Right cardiac atrium (tissue), 5 donors: ENCODE results near the gene CSTF2. TPM values are rescaled to one million over a fixed set of nuclear protein-coding genes. Genes with fewer than 3 reads are reported as not detected.

Source experiments
- ATAC-seq, 2 donors: fragments of 200-7000 bp; cut with Tn5 transposase; one replicate each; pipeline versions ENCODE4 v1.8.0 to v1.9.1; 2020; ENCODE audit warnings: moderate library complexity in 2 of 2, mild to moderate bottlenecking in 1 of 2
- DNase-seq, 3 donors: peaks; one replicate each; pipeline ENCODE4 v3.0.0-alpha.2; 2020
- H3K27ac ChIP-seq: one replicate; pipeline ENCODE4 v1.5.1; 2013; ENCODE audit warnings: mild to moderate bottlenecking, low read length, control low read depth, moderate library complexity
- H3K27me3 ChIP-seq: one replicate; pipeline ENCODE4 v1.6.1; 2013; ENCODE audit not compliant: control insufficient read depth, insufficient read depth
- H3K4me1 ChIP-seq: one replicate; pipeline ENCODE4 v1.6.1; 2013; ENCODE audit warnings: low read length; ENCODE audit not compliant: control insufficient read depth, insufficient read depth
- H3K4me3 ChIP-seq: one replicate; pipeline ENCODE4 v1.5.1; 2013; ENCODE audit warnings: low read length, control low read depth
- H3K9me3 ChIP-seq: one replicate; pipeline ENCODE4 v1.6.1; 2013; ENCODE audit warnings: low read length; ENCODE audit not compliant: control insufficient read depth
- WGBS: extraction: QIAGEN DNeasy Blood & Tissue Kit; methylation state at CpG from one replicate; pipeline ENCODE4 v1.1.7; 2013; 5-methylcytosine and 5-hydroxymethylcytosine counted together
- intact Hi-C, 4 donors: fragments of 100-400 bp; cut with DNase I; formaldehyde crosslinking; loops; one replicate each; pipeline versions ENCODE4 v1.11.0 to v1.14.0; 2022 to 2023
- polyA plus RNA-seq: library from polyadenylated mRNA; stranded (reverse); fragments of 200-250 nt; gene quantifications from one replicate; pipeline ENCODE4 v1.2.3, GENCODE V29; 2013
- total RNA-seq, 4 donors: library from RNA; stranded (reverse); fragmentation: NEBNext Ultra II Directional; extraction: Animal tissue kit (Norgen Biotek cat#: 25700); gene quantifications; one replicate each; pipeline ENCODE4 v1.2.1, GENCODE V29; 2021
- donor health status: healthy with polysubstance abuse.
- donor health status: DM: no; HTN: yes; CAD: no.
- donor health status: DM: no; HTN: no; CAD: no.
- donor health status: DM: no; HTN: yes; CAD: no; lungs with severe emphysema.
- donor health status: DM: yes; HTN: yes; CAD: no.

The CSTF2 gene
- total and polyA plus RNA-seq, 5 donors, result 4.1 to 10.9 (median 6.5) TPM

- Histone ChIP-seq H3K27ac (no peak overlapping the region), H3K4me1 (no peaks in the 10 kb centered on the region), H3K27me3 (no peaks in the 10 kb centered on the region), H3K4me3 (no peak overlapping the region), H3K9me3 (no peaks in the 10 kb centered on the region)
- ATAC-seq (no peak), DNase-seq (no peak)
- intact Hi-C loops, result no loop called here
- 74% methylated on average over 9 of the region's 9 CpGs for WGBS
Measured at GRCh38 chrX:100871594-100872560, 51.7 kb downstream of the CSTF2 start.

- Histone ChIP-seq H3K4me1 (no peaks in the 10 kb centered on the region), H3K4me3 (no peak within 1 kb of the TSS), H3K27ac (no peak within 1 kb of the TSS), H3K9me3 (no peaks in the 10 kb centered on the region), H3K27me3 (no peaks in the 10 kb centered on the region)
- DNase-seq (no peak), ATAC-seq (no peak)
- intact Hi-C loops, result no loop called here
- WGBS, result 28% methylated on average over 2 of the region's 2 CpGs
Measured at GRCh38 chrX:100874325-100874724, 54.1 kb downstream of the CSTF2 start, which contains the start of gene NOX1. Gene NOX1, minus strand, starts transcription at chrX:100874359. Its CDS starts 220 bp downstream, at chrX:100874139.

- intact Hi-C loops, result no loop called here
- no peak for DNase-seq
- Histone ChIP-seq H3K4me3 (no peak overlapping the region), H3K4me1 (no peaks in the 10 kb centered on the region), H3K9me3 (no peaks in the 10 kb centered on the region), H3K27ac (no peak overlapping the region), H3K27me3 (no peaks in the 10 kb centered on the region)
- WGBS, result 86% methylated on average over 2 of the region's 2 CpGs
- ATAC-seq, result no peak
Measured at GRCh38 chrX:100880368-100880767, 60.2 kb downstream of the CSTF2 start.

- Histone ChIP-seq H3K27me3 (no peaks in the 10 kb centered on the region), H3K4me1 (no peaks in the 10 kb centered on the region), H3K4me3 (no peak overlapping the region), H3K9me3 (no peaks in the 10 kb centered on the region), H3K27ac (no peak overlapping the region)
- WGBS, result 35% methylated on average over 4 of the region's 4 CpGs
- DNase-seq (no peak), ATAC-seq (no peak)
- intact Hi-C loops, result no loop called here
Measured at GRCh38 chrX:100883654-100884053, 63.5 kb downstream of the CSTF2 start.

Other genes starting within 250 kb of the CSTF2 start
- not detected for gene TNMD, start 235.5 kb upstream of the CSTF2 start, total RNA-seq
- 0.61 TPM for gene TNMD, start 235.5 kb upstream of the CSTF2 start, polyA plus RNA-seq
- 10 to 100 TPM in 1 of 4 donors, 1 to 10 TPM in 3; 6.2 to 10.2 (median 8.8) TPM for gene TSPAN6, start 183.6 kb upstream of the CSTF2 start, total RNA-seq
- 11.9 TPM for gene TSPAN6, start 183.6 kb upstream of the CSTF2 start, polyA plus RNA-seq
- gene SRPX2, start 176.2 kb upstream of the CSTF2 start, total RNA-seq, result 10 to 100 TPM in 1 of 4 donors, 1 to 10 TPM in 3; 2.5 to 27.6 (median 4.8) TPM
- gene SRPX2, start 176.2 kb upstream of the CSTF2 start, polyA plus RNA-seq, result 4.1 TPM
- gene SYTL4, start 88.3 kb upstream of the CSTF2 start, total RNA-seq, result 1 to 10 TPM; 3.2 to 6.7 (median 4.9) TPM
- 3.4 TPM for gene SYTL4, start 88.3 kb upstream of the CSTF2 start, polyA plus RNA-seq
- not detected for gene NOX1, start 54.0 kb downstream of the CSTF2 start, total RNA-seq
- not detected for gene NOX1, start 54.0 kb downstream of the CSTF2 start, polyA plus RNA-seq
- not detected for gene XKRX, start 108.5 kb downstream of the CSTF2 start, total RNA-seq
- not detected for gene XKRX, start 108.5 kb downstream of the CSTF2 start, polyA plus RNA-seq
- gene ARL13A, start 149.3 kb downstream of the CSTF2 start, total RNA-seq, result not detected
- not detected for gene ARL13A, start 149.3 kb downstream of the CSTF2 start, polyA plus RNA-seq
- 10 to 100 TPM; 19.4 to 22.6 (median 21.0) TPM for gene TRMT2B, start 231.7 kb downstream of the CSTF2 start, total RNA-seq
- gene TRMT2B, start 231.7 kb downstream of the CSTF2 start, polyA plus RNA-seq, result 14.7 TPM